HEK293 (cell line): Measurements from ENCODE around the gene COL9A3.

ENCODE experiments used
- BCL11A ChIP-seq: fragments of 450-650 bp; formaldehyde crosslinking; IDR thresholded peaks from 2 replicates; pipeline ENCODE4 v1.5.1; 2016; ENCODE audit warnings: low read depth, missing biosample characterization, missing genetic modification characterization
- GLI2 ChIP-seq: fragments of 450-650 bp; formaldehyde crosslinking; IDR thresholded peaks from 2 replicates; pipeline ENCODE4; 2017; ENCODE audit warnings: missing biosample characterization, missing genetic modification characterization, low read depth, borderline replicate concordance
- KLF1 ChIP-seq: fragments of 450-650 bp; formaldehyde crosslinking; IDR thresholded peaks from 2 replicates; pipeline ENCODE4 v1.5.1; 2016; ENCODE audit warnings: missing biosample characterization, missing genetic modification characterization
- KLF9 ChIP-seq: fragments of 450-650 bp; formaldehyde crosslinking; IDR thresholded peaks from 2 replicates; pipeline ENCODE4 v1.5.1; 2016; ENCODE audit warnings: missing biosample characterization, missing genetic modification characterization, low read depth
- SP2 ChIP-seq: fragments of 450-650 bp; formaldehyde crosslinking; IDR thresholded peaks from 2 replicates; pipeline ENCODE4 v1.5.1; 2016; ENCODE audit warnings: missing biosample characterization, missing genetic modification characterization
- SP3 ChIP-seq: fragments of 450-650 bp; formaldehyde crosslinking; IDR thresholded peaks from 2 replicates; pipeline ENCODE4 v1.5.1; 2016; ENCODE audit warnings: missing biosample characterization, missing genetic modification characterization
- TCF7L2 ChIP-seq: IDR thresholded peaks from 2 replicates; pipeline ENCODE4 v1.6.1; 2011; ENCODE audit warnings: low read depth, mild to moderate bottlenecking, inconsistent platforms, low read length, moderate library complexity, borderline replicate concordance
- YY2 ChIP-seq: fragments of 450-650 bp; formaldehyde crosslinking; IDR thresholded peaks from 2 replicates; pipeline ENCODE4 v1.5.1; 2016; ENCODE audit warnings: missing biosample characterization, missing genetic modification characterization
- ZBTB17 ChIP-seq: fragments of 450-650 bp; formaldehyde crosslinking; IDR thresholded peaks from 2 replicates; pipeline ENCODE4 v1.5.1; 2016; ENCODE audit warnings: missing biosample characterization, missing genetic modification characterization
- ZBTB20 ChIP-seq: fragments of 450-650 bp; formaldehyde crosslinking; IDR thresholded peaks from 2 replicates; pipeline ENCODE4 v1.5.1; 2016; ENCODE audit warnings: missing biosample characterization, missing genetic modification characterization
- ZBTB48 ChIP-seq: fragments of 450-650 bp; formaldehyde crosslinking; IDR thresholded peaks from 2 replicates; pipeline ENCODE4 v1.5.1; 2016; ENCODE audit warnings: missing biosample characterization, missing genetic modification characterization
- ZNF133 ChIP-seq: fragments of 450-650 bp; formaldehyde crosslinking; IDR thresholded peaks from 2 replicates; pipeline ENCODE4 v1.5.1; 2016; ENCODE audit warnings: missing biosample characterization, missing genetic modification characterization
- ZNF157 ChIP-seq: fragments of 450-650 bp; formaldehyde crosslinking; IDR thresholded peaks from 2 replicates; pipeline ENCODE4 v1.5.1; 2016; ENCODE audit warnings: missing biosample characterization, missing genetic modification characterization
- ZNF169 ChIP-seq: fragments of 450-650 bp; formaldehyde crosslinking; IDR thresholded peaks from 2 replicates; pipeline ENCODE4 v1.5.1; 2016; ENCODE audit warnings: missing biosample characterization, missing genetic modification characterization
- ZNF266 ChIP-seq: fragments of 450-650 bp; formaldehyde crosslinking; IDR thresholded peaks from 2 replicates; pipeline ENCODE4 v1.5.1; 2016; ENCODE audit warnings: missing biosample characterization, missing genetic modification characterization, low read depth
- ZNF302 ChIP-seq: fragments of 450-650 bp; formaldehyde crosslinking; IDR thresholded peaks from 2 replicates; pipeline ENCODE4 v1.5.1; 2016; ENCODE audit warnings: missing biosample characterization, missing genetic modification characterization, low read depth
- ZNF311 ChIP-seq: fragments of 450-650 bp; formaldehyde crosslinking; IDR thresholded peaks from 2 replicates; pipeline ENCODE4 v1.5.1; 2017; ENCODE audit warnings: missing biosample characterization, missing genetic modification characterization, borderline replicate concordance
- ZNF366 ChIP-seq: fragments of 450-650 bp; formaldehyde crosslinking; conservative IDR thresholded peaks from 2 replicates; pipeline ENCODE4 v1.5.1; 2016; ENCODE audit warnings: missing biosample characterization, missing genetic modification characterization
- ZNF529 ChIP-seq: fragments of 450-650 bp; formaldehyde crosslinking; IDR thresholded peaks from 2 replicates; pipeline ENCODE4 v1.5.1; 2017; ENCODE audit warnings: missing genetic modification characterization, missing biosample characterization; ENCODE audit not compliant: insufficient replicate concordance
- ZNF571 ChIP-seq: fragments of 450-650 bp; formaldehyde crosslinking; IDR thresholded peaks from 2 replicates; pipeline ENCODE4 v1.5.0; 2017; ENCODE audit warnings: missing biosample characterization, missing genetic modification characterization
- ZNF610 ChIP-seq: fragments of 450-650 bp; formaldehyde crosslinking; IDR thresholded peaks from 2 replicates; pipeline ENCODE4 v1.5.1; 2016; ENCODE audit warnings: missing biosample characterization, missing genetic modification characterization, borderline replicate concordance
- ZNF621 ChIP-seq: fragments of 450-650 bp; formaldehyde crosslinking; IDR thresholded peaks from 2 replicates; pipeline ENCODE4 v1.5.1; 2017; ENCODE audit warnings: missing biosample characterization, missing genetic modification characterization
- ZNF629 ChIP-seq: fragments of 450-650 bp; formaldehyde crosslinking; IDR thresholded peaks from 2 replicates; pipeline ENCODE4 v1.5.1; 2017; ENCODE audit warnings: missing biosample characterization, missing genetic modification characterization
- ZNF670 ChIP-seq: fragments of 450-650 bp; formaldehyde crosslinking; IDR thresholded peaks from 2 replicates; pipeline ENCODE4 v1.5.1; 2016; ENCODE audit warnings: missing biosample characterization, missing genetic modification characterization, low read depth
- ZNF768 ChIP-seq: fragments of 450-650 bp; formaldehyde crosslinking; IDR thresholded peaks from 2 replicates; pipeline ENCODE4 v1.5.1; 2018; ENCODE audit warnings: missing biosample characterization, mild to moderate bottlenecking, missing genetic modification characterization
- TF ChIP-seq, protein P1 (sequence below): fragments of 450-650 bp; formaldehyde crosslinking; IDR thresholded peaks from 2 replicates; pipeline ENCODE4 v1.5.1; 2016; ENCODE audit warnings: missing biosample characterization, missing genetic modification characterization, low read depth
- TF ChIP-seq, protein P2 (sequence below): fragments of 450-650 bp; formaldehyde crosslinking; IDR thresholded peaks from 2 replicates; pipeline ENCODE4 v1.5.1; 2016; ENCODE audit warnings: missing biosample characterization, missing genetic modification characterization, borderline replicate concordance
- TF ChIP-seq, protein P3 (sequence below): fragments of 450-650 bp; formaldehyde crosslinking; IDR thresholded peaks from 2 replicates; pipeline ENCODE4 v1.5.1; 2016; ENCODE audit warnings: missing biosample characterization, missing genetic modification characterization
- TF ChIP-seq, protein P4 (sequence below): fragments of 450-650 bp; formaldehyde crosslinking; IDR thresholded peaks from 2 replicates; pipeline ENCODE4 v1.5.1; 2016; ENCODE audit warnings: missing biosample characterization, missing genetic modification characterization

Gene COL9A3

DNA sequence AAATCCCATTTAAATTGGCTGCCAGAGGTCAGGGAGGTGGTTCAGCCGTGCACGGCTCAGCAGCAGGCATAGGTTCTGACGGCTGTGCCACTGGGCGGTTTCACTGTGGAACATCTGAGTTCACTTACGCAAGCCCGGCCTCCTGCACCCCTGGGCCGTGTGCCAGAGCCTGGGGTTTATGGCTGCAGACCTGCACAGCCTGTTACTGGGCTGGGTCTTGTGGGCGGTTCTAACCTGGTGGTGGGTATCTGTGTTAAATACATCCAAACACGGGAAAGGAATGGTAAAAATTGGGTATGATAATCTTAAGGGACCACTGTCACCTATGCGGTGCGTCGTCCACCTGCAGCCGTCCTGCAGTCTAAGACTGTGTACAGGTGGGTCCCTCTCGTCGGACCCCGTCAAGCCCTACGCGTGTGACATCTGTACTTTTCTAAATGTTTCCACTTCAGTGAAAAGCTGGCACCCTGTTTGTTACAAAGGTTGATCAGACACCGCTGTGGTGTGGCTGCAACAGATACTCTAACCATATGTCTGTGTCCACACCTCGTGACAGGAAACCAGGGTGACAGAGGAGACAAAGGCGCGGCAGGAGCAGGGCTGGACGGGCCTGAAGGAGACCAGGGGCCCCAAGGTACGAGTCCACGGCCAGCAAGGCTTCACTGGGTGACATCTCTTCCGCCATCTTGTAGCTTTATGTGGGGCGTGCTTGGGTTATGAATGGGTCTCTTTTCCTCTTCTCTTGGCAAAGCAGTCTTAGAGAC lies 21.5 kb downstream of the COL9A3 start (continued):
- TF ChIP-seq, protein P1, sequence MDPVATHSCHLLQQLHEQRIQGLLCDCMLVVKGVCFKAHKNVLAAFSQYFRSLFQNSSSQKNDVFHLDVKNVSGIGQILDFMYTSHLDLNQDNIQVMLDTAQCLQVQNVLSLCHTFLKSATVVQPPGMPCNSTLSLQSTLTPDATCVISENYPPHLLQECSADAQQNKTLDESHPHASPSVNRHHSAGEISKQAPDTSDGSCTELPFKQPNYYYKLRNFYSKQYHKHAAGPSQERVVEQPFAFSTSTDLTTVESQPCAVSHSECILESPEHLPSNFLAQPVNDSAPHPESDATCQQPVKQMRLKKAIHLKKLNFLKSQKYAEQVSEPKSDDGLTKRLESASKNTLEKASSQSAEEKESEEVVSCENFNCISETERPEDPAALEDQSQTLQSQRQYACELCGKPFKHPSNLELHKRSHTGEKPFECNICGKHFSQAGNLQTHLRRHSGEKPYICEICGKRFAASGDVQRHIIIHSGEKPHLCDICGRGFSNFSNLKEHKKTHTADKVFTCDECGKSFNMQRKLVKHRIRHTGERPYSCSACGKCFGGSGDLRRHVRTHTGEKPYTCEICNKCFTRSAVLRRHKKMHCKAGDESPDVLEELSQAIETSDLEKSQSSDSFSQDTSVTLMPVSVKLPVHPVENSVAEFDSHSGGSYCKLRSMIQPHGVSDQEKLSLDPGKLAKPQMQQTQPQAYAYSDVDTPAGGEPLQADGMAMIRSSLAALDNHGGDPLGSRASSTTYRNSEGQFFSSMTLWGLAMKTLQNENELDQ (tag by site-specific recombination), result no peak
- TF ChIP-seq, protein P2, sequence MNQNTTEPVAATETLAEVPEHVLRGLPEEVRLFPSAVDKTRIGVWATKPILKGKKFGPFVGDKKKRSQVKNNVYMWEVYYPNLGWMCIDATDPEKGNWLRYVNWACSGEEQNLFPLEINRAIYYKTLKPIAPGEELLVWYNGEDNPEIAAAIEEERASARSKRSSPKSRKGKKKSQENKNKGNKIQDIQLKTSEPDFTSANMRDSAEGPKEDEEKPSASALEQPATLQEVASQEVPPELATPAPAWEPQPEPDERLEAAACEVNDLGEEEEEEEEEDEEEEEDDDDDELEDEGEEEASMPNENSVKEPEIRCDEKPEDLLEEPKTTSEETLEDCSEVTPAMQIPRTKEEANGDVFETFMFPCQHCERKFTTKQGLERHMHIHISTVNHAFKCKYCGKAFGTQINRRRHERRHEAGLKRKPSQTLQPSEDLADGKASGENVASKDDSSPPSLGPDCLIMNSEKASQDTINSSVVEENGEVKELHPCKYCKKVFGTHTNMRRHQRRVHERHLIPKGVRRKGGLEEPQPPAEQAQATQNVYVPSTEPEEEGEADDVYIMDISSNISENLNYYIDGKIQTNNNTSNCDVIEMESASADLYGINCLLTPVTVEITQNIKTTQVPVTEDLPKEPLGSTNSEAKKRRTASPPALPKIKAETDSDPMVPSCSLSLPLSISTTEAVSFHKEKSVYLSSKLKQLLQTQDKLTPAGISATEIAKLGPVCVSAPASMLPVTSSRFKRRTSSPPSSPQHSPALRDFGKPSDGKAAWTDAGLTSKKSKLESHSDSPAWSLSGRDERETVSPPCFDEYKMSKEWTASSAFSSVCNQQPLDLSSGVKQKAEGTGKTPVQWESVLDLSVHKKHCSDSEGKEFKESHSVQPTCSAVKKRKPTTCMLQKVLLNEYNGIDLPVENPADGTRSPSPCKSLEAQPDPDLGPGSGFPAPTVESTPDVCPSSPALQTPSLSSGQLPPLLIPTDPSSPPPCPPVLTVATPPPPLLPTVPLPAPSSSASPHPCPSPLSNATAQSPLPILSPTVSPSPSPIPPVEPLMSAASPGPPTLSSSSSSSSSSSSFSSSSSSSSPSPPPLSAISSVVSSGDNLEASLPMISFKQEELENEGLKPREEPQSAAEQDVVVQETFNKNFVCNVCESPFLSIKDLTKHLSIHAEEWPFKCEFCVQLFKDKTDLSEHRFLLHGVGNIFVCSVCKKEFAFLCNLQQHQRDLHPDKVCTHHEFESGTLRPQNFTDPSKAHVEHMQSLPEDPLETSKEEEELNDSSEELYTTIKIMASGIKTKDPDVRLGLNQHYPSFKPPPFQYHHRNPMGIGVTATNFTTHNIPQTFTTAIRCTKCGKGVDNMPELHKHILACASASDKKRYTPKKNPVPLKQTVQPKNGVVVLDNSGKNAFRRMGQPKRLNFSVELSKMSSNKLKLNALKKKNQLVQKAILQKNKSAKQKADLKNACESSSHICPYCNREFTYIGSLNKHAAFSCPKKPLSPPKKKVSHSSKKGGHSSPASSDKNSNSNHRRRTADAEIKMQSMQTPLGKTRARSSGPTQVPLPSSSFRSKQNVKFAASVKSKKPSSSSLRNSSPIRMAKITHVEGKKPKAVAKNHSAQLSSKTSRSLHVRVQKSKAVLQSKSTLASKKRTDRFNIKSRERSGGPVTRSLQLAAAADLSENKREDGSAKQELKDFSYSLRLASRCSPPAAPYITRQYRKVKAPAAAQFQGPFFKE (tag by site-specific recombination), result no peak
- no peak for TF ChIP-seq KLF9 (tag by site-specific recombination)
- TF ChIP-seq ZNF311 (tag by site-specific recombination), result no peak
- no peak for TF ChIP-seq YY2 (tag by site-specific recombination)
- TF ChIP-seq BCL11A (tag by site-specific recombination), result no peak
- peak; percentile 68; the same call in 1 of the 2 replicates for TF ChIP-seq KLF1
- TF ChIP-seq, protein P3, sequence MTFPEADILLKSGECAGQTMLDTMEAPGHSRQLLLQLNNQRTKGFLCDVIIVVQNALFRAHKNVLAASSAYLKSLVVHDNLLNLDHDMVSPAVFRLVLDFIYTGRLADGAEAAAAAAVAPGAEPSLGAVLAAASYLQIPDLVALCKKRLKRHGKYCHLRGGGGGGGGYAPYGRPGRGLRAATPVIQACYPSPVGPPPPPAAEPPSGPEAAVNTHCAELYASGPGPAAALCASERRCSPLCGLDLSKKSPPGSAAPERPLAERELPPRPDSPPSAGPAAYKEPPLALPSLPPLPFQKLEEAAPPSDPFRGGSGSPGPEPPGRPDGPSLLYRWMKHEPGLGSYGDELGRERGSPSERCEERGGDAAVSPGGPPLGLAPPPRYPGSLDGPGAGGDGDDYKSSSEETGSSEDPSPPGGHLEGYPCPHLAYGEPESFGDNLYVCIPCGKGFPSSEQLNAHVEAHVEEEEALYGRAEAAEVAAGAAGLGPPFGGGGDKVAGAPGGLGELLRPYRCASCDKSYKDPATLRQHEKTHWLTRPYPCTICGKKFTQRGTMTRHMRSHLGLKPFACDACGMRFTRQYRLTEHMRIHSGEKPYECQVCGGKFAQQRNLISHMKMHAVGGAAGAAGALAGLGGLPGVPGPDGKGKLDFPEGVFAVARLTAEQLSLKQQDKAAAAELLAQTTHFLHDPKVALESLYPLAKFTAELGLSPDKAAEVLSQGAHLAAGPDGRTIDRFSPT, result no peak
- no peak for TF ChIP-seq ZNF133 (tag by site-specific recombination)
- no peak for TF ChIP-seq GLI2 (tag by site-specific recombination)
- no peak for TF ChIP-seq ZNF610 (tag by site-specific recombination)
- no peak for TF ChIP-seq ZNF366 (tag by site-specific recombination)
- TF ChIP-seq ZNF157 (tag by site-specific recombination), result no peak
- peak; percentile 40; the same call in 1 of the 2 replicates for TF ChIP-seq ZBTB20 (tag by site-specific recombination)
- peak; percentile 35; the same call in 1 of the 2 replicates for TF ChIP-seq ZBTB17
- no peak for TF ChIP-seq ZNF302 (tag by site-specific recombination)
- TF ChIP-seq ZNF621 (tag by site-specific recombination), result no peak
- TF ChIP-seq SP2 (tag by site-specific recombination), result peak; percentile 36; the same call in 1 of the 2 replicates
- no peak for TF ChIP-seq TCF7L2
- peak; percentile 74 for TF ChIP-seq ZBTB48 (tag by site-specific recombination)
- TF ChIP-seq ZNF768 (tag by site-specific recombination), result no peak
- 0 out of 2 replicates have a peak, but pooled peaks have one; percentile 30 for TF ChIP-seq ZNF629
- TF ChIP-seq SP3 (tag by site-specific recombination), result no peak
- no peak for TF ChIP-seq ZNF266 (tag by site-specific recombination)
- TF ChIP-seq ZNF571 (tag by site-specific recombination), result no peak
- TF ChIP-seq ZNF670 (tag by site-specific recombination), result no peak
- no peak for TF ChIP-seq ZNF169 (tag by site-specific recombination)
- TF ChIP-seq, protein P4, sequence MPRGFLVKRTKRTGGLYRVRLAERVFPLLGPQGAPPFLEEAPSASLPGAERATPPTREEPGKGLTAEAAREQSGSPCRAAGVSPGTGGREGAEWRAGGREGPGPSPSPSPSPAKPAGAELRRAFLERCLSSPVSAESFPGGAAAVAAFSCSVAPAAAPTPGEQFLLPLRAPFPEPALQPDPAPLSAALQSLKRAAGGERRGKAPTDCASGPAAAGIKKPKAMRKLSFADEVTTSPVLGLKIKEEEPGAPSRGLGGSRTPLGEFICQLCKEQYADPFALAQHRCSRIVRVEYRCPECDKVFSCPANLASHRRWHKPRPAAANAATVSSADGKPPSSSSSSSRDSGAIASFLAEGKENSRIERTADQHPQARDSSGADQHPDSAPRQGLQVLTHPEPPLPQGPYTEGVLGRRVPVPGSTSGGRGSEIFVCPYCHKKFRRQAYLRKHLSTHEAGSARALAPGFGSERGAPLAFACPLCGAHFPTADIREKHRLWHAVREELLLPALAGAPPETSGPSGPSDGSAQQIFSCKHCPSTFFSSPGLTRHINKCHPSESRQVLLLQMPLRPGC, result no peak
- TF ChIP-seq ZNF529, result no peak
